Aorta (tissue), 5 donors: Measurements from ENCODE around the gene OR2H2. TPM values are rescaled to one million over a fixed set of nuclear protein-coding genes. Genes with fewer than 3 reads are reported as not detected.

Experiments used
- ATAC-seq: fragments of 200-7000 bp; cut with Tn5 transposase; one replicate; pipeline ENCODE4 v1.9.1; 2022; ENCODE audit warnings: moderate library complexity; ENCODE audit not compliant: low FRiP score
- DNase-seq, 2 donors: peaks; one replicate each; pipeline ENCODE4 v3.0.0-alpha.2; 2020
- H3K27ac ChIP-seq, 2 donors: one replicate each; pipeline ENCODE4 v1.5.1; 2013; ENCODE audit warnings: low read length in 2 of 2, mild to moderate bottlenecking in 2 of 2, moderate library complexity in 2 of 2, control low read depth in 1 of 2, inconsistent platforms in 1 of 2, low read depth in 1 of 2
- H3K27me3 ChIP-seq, 2 donors: one replicate each; pipeline ENCODE4 v1.6.1; 2013; ENCODE audit warnings: control low read depth in 1 of 2, low read length in 1 of 2, mild to moderate bottlenecking in 1 of 2, moderate library complexity in 1 of 2; ENCODE audit not compliant: insufficient read depth in 2 of 2, control insufficient read depth in 1 of 2
- H3K36me3 ChIP-seq, 2 donors: one replicate each; pipeline ENCODE4 v1.6.1; 2013; ENCODE audit warnings: control low read depth in 1 of 2, low read length in 1 of 2, mild to moderate bottlenecking in 1 of 2; ENCODE audit not compliant: insufficient read depth in 2 of 2, control insufficient read depth in 1 of 2
- H3K4me1 ChIP-seq, 2 donors: one replicate each; pipeline ENCODE4 v1.6.1; 2013; ENCODE audit warnings: low read length in 2 of 2, control low read depth in 1 of 2, mild to moderate bottlenecking in 1 of 2, moderate library complexity in 1 of 2; ENCODE audit not compliant: insufficient read depth in 2 of 2, control insufficient read depth in 1 of 2
- H3K4me3 ChIP-seq, 2 donors: one replicate each; pipeline ENCODE4 v1.5.1; 2013; ENCODE audit warnings: low read length in 2 of 2, control low read depth in 1 of 2, mild to moderate bottlenecking in 1 of 2
- H3K9me3 ChIP-seq: one replicate; pipeline ENCODE4 v1.6.1; 2013; ENCODE audit warnings: mild to moderate bottlenecking, low read length; ENCODE audit not compliant: control insufficient read depth
- WGBS, 2 donors: extraction: QIAGEN DNeasy Blood & Tissue Kit; methylation state at CpG; one replicate each; pipeline ENCODE4 v1.1.7; 2013; 5-methylcytosine and 5-hydroxymethylcytosine counted together
- intact Hi-C, 2 donors: fragments of 100-400 bp; cut with DNase I; formaldehyde crosslinking; loops; one replicate each; pipeline versions ENCODE4 v1.14.2 to v1.15.0; 2022
- polyA plus RNA-seq, 2 donors: library from polyadenylated mRNA; stranded (reverse); fragments of 200-250 nt; gene quantifications; one replicate each; pipeline ENCODE4 v1.2.3, GENCODE V29; 2013
- total RNA-seq, 2 donors: library from RNA; stranded (reverse); fragmentation: NEBNext Ultra II Directional; extraction: Animal tissue kit (Norgen Biotek cat#: 25700); gene quantifications; one replicate each; pipeline ENCODE4 v1.2.1, GENCODE V29; 2021
- donor health status: healthy with polysubstance abuse.
- donor health status: Bipolar disorder and iron deficiency.
- donor health status: DM: no; HTN: no; CAD: no.
- donor health status: DM: no; HTN: no; CAD: no.
- donor health status: DM: yes; HTN: yes; CAD: no.

OR2H2 gene
- total and polyA plus RNA-seq, 4 donors = not detected

DNA sequence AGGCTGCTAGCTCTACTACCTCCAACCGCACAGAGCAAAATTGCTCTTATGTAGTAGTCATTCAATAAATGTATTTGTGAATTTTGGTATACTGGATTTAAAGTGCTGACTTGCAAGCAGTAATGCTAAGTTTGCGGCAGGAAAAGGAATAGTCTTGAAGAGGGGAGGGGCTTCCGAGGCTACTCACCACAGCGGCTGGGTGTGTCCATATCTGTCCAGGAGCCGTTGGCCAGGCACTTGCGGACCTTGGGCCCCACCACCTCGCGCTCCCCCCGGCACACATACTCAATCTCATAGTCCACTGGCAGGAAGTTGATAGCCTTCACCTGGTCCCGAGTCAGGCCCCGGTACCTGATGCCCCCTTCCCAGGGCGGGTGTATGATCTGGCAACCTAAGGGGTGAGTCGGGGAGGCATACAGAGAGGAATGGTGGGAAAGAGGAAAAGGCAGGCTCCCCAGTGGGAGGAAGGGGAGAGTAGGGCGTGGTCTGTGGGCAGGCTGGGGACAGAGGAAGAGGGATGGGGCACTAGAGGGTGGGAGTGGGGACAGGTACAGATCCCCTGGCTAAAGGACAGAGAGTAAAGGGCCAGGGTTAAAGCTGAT lies 46.4 kb downstream of the OR2H2 start:
- intact Hi-C loops = no loop called here
- no peaks in the 10 kb centered on the region for H3K36me3 ChIP-seq
- DNase-seq (no peak), ATAC-seq (no peak)
- no peak overlapping the region for H3K27ac ChIP-seq
- WGBS, 2 donors = 87 to 89% methylated on average over 14 of the region's 14 CpGs
- H3K4me1 ChIP-seq = no peaks in the 10 kb centered on the region
- no peaks in the 10 kb centered on the region for H3K27me3 ChIP-seq
- H3K4me3 ChIP-seq = no peak overlapping the region
- no peaks in the 10 kb centered on the region for H3K9me3 ChIP-seq

DNA sequence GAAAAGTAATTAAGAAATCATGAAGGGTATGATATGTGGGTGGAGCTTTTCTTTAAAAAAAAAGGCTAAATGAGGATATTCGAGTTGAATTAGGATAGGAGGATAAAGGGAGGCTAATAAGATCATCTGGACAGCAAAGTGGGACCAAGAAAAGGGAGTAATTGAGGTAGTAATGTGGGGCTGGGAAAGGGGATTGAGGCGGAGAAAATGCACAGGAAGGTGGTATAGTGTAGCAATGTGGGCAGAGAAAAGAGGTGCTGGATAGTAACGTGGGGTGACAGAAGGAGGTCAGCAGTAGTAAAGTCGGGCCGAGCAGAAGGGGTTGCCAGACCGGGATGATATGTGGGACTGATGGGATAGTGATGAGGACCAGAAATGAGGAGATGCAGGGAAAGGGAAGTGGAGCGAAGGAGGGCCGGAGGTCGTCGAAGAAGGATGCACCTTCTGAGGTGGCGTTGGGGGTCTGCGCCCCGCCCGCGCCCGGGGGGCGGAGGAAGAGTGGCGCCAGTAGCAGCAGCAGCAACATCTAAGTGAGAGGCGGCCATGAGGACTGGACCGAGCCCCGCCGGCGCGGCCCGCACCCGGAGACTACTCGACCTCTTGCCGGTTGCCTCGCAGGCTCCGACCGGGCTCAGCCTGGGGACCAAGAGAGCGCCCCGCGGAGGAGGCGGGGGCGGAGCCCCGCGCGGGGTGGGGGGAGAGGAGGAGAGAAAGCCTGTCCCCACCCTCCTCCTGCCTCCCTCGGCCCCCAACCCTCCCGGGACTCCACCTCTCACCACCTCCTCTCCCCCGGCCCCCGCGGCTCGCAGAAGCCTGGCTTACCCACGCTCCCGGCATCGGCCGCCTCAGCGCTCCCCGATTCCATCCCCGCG lies 47.2 kb downstream of the OR2H2 start:
- no peak overlapping the region for H3K27ac ChIP-seq
- ATAC-seq = peak; percentile 51
- no peaks in the 10 kb centered on the region for H3K4me1 ChIP-seq
- intact Hi-C loops = no loop called here
- H3K9me3 ChIP-seq = no peaks in the 10 kb centered on the region
- 3 to 9% methylated on average over 21 to 53 of the region's 53 CpGs for WGBS, 2 donors
- no peaks in the 10 kb centered on the region for H3K27me3 ChIP-seq
- H3K4me3 ChIP-seq = peak overlapping the region; percentile 83 to 96
- H3K36me3 ChIP-seq = no peaks in the 10 kb centered on the region
- DNase-seq = peak; percentile 84 to 90

DNA sequence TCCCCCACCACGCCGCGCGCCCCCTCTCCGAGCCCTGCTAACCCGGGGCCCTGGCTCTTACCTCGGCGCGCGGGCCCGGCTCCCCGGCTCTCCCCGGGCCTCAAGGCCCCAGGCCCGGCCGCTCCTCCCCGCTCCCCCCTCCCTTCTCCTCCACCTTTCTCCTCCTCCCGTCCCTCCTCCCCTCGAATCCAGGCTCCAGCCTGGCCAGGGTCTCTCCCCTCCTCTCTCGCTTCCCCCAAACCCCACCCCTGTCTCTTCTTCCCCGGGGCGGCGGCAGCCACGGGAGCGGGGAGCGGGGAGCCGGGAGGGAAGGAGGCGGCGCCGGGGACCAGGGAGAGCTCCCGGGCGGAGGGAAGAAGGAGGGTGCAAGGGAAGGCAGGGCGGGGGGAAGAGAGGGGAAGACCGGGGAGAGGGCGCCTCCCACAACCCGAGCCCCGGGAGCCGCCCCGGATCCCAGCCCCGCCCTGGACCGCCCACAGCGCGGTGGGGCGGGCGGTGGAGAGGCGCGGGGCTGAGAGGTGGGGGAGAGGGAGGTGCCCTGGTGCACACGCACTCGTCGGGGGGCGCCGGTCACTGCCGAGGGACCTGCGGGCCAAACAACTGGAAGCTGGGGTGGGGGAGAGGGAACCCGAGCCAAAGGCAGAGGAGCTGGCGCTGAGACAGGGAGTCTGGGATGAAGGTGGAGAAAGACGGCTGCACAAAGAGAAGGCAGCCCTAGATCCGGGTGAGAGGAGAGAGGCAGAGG lies 48.0 kb downstream of the OR2H2 start, which contains the start of gene GABBR1:
Gene GABBR1, minus strand, starts transcription at position 395 of the 745 bp plus-strand sequence. CDS start 798 bp downstream, outside the sequence.
- no peaks in the 10 kb centered on the region for H3K36me3 ChIP-seq
- intact Hi-C loops = no loop called here
- H3K27me3 ChIP-seq = no peaks in the 10 kb centered on the region
- no peaks in the 10 kb centered on the region for H3K9me3 ChIP-seq
- H3K4me3 ChIP-seq = peak within 1 kb of the TSS; percentile 83 to 96
- WGBS, 2 donors = 0 to 1% methylated on average over 35 to 57 of the region's 57 CpGs
- DNase-seq = peak; percentile 92 to 95
- no peak within 1 kb of the TSS for H3K27ac ChIP-seq
- peak; percentile 96 for ATAC-seq
- no peaks in the 10 kb centered on the region for H3K4me1 ChIP-seq

DNA sequence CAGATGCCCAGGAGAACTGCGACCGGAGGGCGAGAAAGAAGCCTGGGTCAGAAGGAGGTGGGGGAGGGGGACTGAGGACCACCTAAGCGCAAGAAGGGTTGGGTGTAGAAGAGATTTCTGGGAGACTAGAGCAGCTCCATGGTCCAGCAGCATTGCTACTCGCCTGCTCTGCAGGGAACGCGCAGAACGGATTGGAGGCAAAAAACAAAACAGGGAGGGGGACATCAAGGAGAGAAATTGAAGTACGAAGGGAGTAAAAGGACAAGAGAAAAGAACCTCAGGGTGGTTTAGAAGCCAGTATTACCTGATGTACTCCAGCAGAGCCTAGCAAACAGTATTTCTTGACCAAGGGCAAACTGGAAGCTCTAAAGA lies 48.6 kb downstream of the OR2H2 start:
- WGBS, 2 donors = 1 to 2% methylated on average over 9 of the region's 9 CpGs
- Histone ChIP-seq H3K27me3 (no peaks in the 10 kb centered on the region), H3K4me3 (peak overlapping the region; percentile 8 to 96), H3K27ac (no peak overlapping the region), H3K4me1 (no peaks in the 10 kb centered on the region), H3K36me3 (no peaks in the 10 kb centered on the region), H3K9me3 (no peaks in the 10 kb centered on the region)
- DNase-seq (no peak), ATAC-seq (peak; percentile 42)
- intact Hi-C loops = no loop called here

DNA sequence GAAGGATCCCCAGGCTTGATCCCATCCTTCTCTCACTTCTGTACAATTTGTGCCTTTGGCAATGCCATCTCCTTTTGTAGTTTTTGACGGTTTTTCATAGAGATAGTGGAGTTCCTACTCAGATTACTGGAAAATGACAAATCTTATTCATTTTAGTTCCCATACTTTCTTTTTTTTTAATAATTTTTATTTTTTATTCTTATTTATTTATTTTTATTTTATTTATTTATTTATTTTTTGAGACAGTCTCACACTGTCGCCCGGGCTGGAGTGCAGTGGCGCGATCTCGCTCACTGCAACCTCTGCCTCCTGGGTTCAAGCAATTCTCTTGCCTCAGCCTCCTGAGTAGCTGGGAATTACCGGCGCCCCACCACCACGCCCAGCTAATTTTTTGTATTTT lies 52.3 kb downstream of the OR2H2 start:
- Histone ChIP-seq H3K36me3 (no peaks in the 10 kb centered on the region), H3K9me3 (no peaks in the 10 kb centered on the region), H3K4me1 (no peaks in the 10 kb centered on the region), H3K27me3 (no peaks in the 10 kb centered on the region), H3K27ac (no peak overlapping the region), H3K4me3 (no peak overlapping the region)
- intact Hi-C loops = no loop called here
- ATAC-seq = no peak
- 89 to 90% methylated on average over 9 of the region's 9 CpGs for WGBS, 2 donors
- DNase-seq = no peak

Other genes with a start within 250 kb of the OR2H2 start
- not detected for gene OR5V1, start 216.3 kb upstream of the OR2H2 start, total RNA-seq
- gene OR5V1, start 216.3 kb upstream of the OR2H2 start, polyA plus RNA-seq = not detected
- gene OR12D3, start 209.8 kb upstream of the OR2H2 start, total RNA-seq = not detected
- gene OR12D3, start 209.8 kb upstream of the OR2H2 start, polyA plus RNA-seq = not detected
- gene OR12D2, start 189.5 kb upstream of the OR2H2 start, total RNA-seq = not detected
- not detected for gene OR12D2, start 189.5 kb upstream of the OR2H2 start, polyA plus RNA-seq
- not detected for gene OR12D1, start 170.2 kb upstream of the OR2H2 start, total RNA-seq
- gene OR12D1, start 170.2 kb upstream of the OR2H2 start, polyA plus RNA-seq = not detected
- gene OR10C1, start 145.8 kb upstream of the OR2H2 start, total RNA-seq = not detected
- gene OR10C1, start 145.8 kb upstream of the OR2H2 start, polyA plus RNA-seq = not detected
- not detected for gene OR11A1, start 128.1 kb upstream of the OR2H2 start, total RNA-seq
- not detected for gene OR11A1, start 128.1 kb upstream of the OR2H2 start, polyA plus RNA-seq
- not detected for gene OR2H1, start 128.0 kb upstream of the OR2H2 start, total RNA-seq
- gene OR2H1, start 128.0 kb upstream of the OR2H2 start, polyA plus RNA-seq = not detected
- under 1 TPM in 1 of 2 donors, not detected in 1; 0.60 TPM for gene MAS1L, start 97.2 kb upstream of the OR2H2 start, total RNA-seq
- not detected for gene MAS1L, start 97.2 kb upstream of the OR2H2 start, polyA plus RNA-seq
- gene UBD, start 25.4 kb upstream of the OR2H2 start, total RNA-seq = 1 to 10 TPM in 1 of 2 donors, under 1 TPM in 1; 0.32 to 4.4 TPM
- gene UBD, start 25.4 kb upstream of the OR2H2 start, polyA plus RNA-seq = 1 to 10 TPM in 1 of 2 donors, under 1 TPM in 1; 0.51 to 3.9 TPM
- gene GABBR1, start 48.1 kb downstream of the OR2H2 start, total RNA-seq = 100 to 1,000 TPM in 1 of 2 donors, 10 to 100 TPM in 1; 91.6 to 126 TPM
- gene GABBR1, start 48.1 kb downstream of the OR2H2 start, polyA plus RNA-seq = 100 to 1,000 TPM in 1 of 2 donors, 10 to 100 TPM in 1; 13.6 to 103 TPM
- not detected for gene MOG, start 72.0 kb downstream of the OR2H2 start, total RNA-seq
- 1 to 10 TPM in 1 of 2 donors, not detected in 1; 1.5 TPM for gene MOG, start 72.0 kb downstream of the OR2H2 start, polyA plus RNA-seq
- gene ZFP57, start 96.0 kb downstream of the OR2H2 start, total RNA-seq = under 1 TPM in 1 of 2 donors, not detected in 1; 0.49 TPM
- gene ZFP57, start 96.0 kb downstream of the OR2H2 start, polyA plus RNA-seq = 1 to 10 TPM in 1 of 2 donors, not detected in 1; 7.1 TPM
- gene HLA-F, start 138.3 kb downstream of the OR2H2 start, total RNA-seq = 100 to 1,000 TPM in 1 of 2 donors, 10 to 100 TPM in 1; 90.5 to 124 TPM
- 100 to 1,000 TPM in 1 of 2 donors, 10 to 100 TPM in 1; 34.2 to 153 TPM for gene HLA-F, start 138.3 kb downstream of the OR2H2 start, polyA plus RNA-seq
- 1 to 10 TPM in 1 of 2 donors, under 1 TPM in 1; 0.29 to 1.3 TPM for gene HLA-G, start 242.7 kb downstream of the OR2H2 start, total RNA-seq
- gene HLA-G, start 242.7 kb downstream of the OR2H2 start, polyA plus RNA-seq = under 1 TPM in 1 of 2 donors, not detected in 1; 0.88 TPM